WTC11 (cell line): ENCODE measurements around the gene ZBTB32.

ENCODE experiments used
- ELF4 ChIP-seq: sonication (generic); formaldehyde crosslinking; IDR thresholded peaks from 2 replicates; pipeline ENCODE4 v1.8.1; 2022; ENCODE audit warnings: low read depth, mild to moderate bottlenecking, moderate library complexity, missing genetic modification reagents
- TF ChIP-seq, protein P1 (sequence below): fragments of 200-600 bp; IDR thresholded peaks from 2 replicates; pipeline ENCODE4 v1.8.0; 2022; ENCODE audit warnings: antibody characterized with exemption
- TF ChIP-seq, protein P2 (sequence below): sonication (generic); formaldehyde crosslinking; IDR thresholded peaks from 2 replicates; pipeline ENCODE4 v1.8.1; 2022; ENCODE audit warnings: low read depth, missing genetic modification reagents, borderline replicate concordance
- TF ChIP-seq, protein P3 (sequence below): sonication (generic); formaldehyde crosslinking; IDR thresholded peaks from 2 replicates; pipeline ENCODE4 v1.8.1; 2023; ENCODE audit warnings: mild to moderate bottlenecking, missing genetic modification reagents
- TF ChIP-seq, protein P4 (sequence below): sonication (generic); formaldehyde crosslinking; conservative IDR thresholded peaks from 2 replicates; pipeline ENCODE4 v1.8.1; 2022; ENCODE audit warnings: mild to moderate bottlenecking, missing genetic modification reagents

DNA sequence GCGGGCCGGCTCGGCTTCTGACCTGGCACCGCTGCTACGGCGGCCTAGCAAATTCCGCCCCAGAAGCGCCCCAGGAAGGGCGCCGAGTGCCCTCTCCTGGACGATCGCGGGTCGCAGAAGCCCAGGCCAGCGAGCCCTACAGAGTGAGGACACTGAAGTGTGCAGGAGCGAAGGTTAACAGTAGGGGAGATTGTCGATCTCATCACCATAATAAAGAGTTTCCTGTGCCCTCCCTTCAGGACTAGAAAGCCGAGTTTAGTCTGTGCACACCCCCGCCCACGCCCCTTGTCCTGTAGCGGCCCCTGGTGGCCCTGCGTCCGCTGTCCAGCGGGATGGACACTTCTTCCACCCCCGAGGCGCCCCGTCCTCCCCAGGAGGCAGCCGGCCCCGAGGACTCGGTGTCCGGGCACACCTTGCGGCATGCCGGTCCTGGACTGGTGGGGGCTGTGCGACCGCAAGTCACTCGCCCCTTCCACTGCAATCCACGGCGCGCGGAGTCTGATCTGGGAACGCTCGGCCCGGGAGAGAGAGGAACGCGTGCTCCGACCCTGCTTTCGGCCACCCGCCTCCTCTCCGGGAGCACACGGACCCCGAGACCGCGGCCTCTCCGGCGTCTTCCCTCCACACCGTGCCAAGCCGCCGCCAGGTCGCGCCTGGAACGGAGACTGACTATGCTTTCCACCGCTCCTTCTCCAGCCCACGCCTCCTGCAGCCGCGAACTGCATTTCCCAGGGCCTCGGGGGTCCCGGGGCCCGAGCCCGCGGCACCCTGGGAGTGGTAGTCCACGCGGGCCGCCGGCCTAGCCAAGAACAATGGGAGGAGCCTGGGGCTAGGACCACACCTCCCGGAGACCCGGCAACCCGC, 12.7 kb downstream of the ZBTB32 start:
- TF ChIP-seq ELF4 (CRISPR knock-in tag), result no peak
- TF ChIP-seq, protein P1, sequence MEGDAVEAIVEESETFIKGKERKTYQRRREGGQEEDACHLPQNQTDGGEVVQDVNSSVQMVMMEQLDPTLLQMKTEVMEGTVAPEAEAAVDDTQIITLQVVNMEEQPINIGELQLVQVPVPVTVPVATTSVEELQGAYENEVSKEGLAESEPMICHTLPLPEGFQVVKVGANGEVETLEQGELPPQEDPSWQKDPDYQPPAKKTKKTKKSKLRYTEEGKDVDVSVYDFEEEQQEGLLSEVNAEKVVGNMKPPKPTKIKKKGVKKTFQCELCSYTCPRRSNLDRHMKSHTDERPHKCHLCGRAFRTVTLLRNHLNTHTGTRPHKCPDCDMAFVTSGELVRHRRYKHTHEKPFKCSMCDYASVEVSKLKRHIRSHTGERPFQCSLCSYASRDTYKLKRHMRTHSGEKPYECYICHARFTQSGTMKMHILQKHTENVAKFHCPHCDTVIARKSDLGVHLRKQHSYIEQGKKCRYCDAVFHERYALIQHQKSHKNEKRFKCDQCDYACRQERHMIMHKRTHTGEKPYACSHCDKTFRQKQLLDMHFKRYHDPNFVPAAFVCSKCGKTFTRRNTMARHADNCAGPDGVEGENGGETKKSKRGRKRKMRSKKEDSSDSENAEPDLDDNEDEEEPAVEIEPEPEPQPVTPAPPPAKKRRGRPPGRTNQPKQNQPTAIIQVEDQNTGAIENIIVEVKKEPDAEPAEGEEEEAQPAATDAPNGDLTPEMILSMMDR, result peak; percentile 39; the same call in 1 of the 2 replicates
- TF ChIP-seq, protein P2, sequence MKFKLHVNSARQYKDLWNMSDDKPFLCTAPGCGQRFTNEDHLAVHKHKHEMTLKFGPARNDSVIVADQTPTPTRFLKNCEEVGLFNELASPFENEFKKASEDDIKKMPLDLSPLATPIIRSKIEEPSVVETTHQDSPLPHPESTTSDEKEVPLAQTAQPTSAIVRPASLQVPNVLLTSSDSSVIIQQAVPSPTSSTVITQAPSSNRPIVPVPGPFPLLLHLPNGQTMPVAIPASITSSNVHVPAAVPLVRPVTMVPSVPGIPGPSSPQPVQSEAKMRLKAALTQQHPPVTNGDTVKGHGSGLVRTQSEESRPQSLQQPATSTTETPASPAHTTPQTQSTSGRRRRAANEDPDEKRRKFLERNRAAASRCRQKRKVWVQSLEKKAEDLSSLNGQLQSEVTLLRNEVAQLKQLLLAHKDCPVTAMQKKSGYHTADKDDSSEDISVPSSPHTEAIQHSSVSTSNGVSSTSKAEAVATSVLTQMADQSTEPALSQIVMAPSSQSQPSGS (CRISPR knock-in tag), result no peak
- TF ChIP-seq, protein P3, sequence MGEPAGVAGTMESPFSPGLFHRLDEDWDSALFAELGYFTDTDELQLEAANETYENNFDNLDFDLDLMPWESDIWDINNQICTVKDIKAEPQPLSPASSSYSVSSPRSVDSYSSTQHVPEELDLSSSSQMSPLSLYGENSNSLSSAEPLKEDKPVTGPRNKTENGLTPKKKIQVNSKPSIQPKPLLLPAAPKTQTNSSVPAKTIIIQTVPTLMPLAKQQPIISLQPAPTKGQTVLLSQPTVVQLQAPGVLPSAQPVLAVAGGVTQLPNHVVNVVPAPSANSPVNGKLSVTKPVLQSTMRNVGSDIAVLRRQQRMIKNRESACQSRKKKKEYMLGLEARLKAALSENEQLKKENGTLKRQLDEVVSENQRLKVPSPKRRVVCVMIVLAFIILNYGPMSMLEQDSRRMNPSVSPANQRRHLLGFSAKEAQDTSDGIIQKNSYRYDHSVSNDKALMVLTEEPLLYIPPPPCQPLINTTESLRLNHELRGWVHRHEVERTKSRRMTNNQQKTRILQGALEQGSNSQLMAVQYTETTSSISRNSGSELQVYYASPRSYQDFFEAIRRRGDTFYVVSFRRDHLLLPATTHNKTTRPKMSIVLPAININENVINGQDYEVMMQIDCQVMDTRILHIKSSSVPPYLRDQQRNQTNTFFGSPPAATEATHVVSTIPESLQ (CRISPR knock-in tag), result no peak
- TF ChIP-seq, protein P4, sequence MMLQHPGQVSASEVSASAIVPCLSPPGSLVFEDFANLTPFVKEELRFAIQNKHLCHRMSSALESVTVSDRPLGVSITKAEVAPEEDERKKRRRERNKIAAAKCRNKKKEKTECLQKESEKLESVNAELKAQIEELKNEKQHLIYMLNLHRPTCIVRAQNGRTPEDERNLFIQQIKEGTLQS (CRISPR knock-in tag), result no peak
